GM23248 (cell line): ENCODE measurements around the gene CFAP58.

Experiments used
- EZH2 ChIP-seq: fragments of 200-600 bp; sonication (generic); IDR thresholded peaks from 2 replicates; pipeline ENCODE4 v1.6.1; 2018; ENCODE audit warnings: antibody characterized with exemption, mild to moderate bottlenecking; ENCODE audit not compliant: insufficient read depth, poor library complexity, severe bottlenecking
- EZH2phosphoT487 ChIP-seq: fragments of 200-600 bp; sonication (generic); IDR thresholded peaks from 2 replicates; pipeline ENCODE4 v1.6.1; 2018; ENCODE audit warnings: antibody characterized with exemption, moderate library complexity, mild to moderate bottlenecking, low read depth; ENCODE audit not compliant: insufficient read depth

DNA sequence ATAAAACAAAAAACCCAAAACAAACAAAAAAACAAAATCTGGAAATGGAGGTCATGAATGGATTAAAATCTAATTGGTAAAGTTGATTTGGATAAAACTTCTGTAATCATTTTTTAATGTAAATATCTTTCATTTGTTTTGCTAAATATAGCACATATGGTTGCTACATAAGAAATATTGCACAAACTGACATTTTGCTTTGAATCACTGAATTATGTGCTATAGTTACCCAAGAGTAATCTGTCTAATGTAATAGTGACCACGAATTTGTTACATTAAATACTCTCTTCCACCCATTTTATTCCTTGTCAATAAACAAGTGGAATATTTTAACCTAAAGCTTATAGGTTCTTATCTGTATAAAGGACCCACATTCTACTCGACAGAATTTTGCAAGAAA lies 6.2 kb downstream of the CFAP58 start:
- TF ChIP-seq EZH2phosphoT487: no peak
- TF ChIP-seq EZH2: no peak
